Astrocyte of the spinal cord (primary cell): ENCODE data around the gene POLDIP3.

Experiments
- DNase-seq: peaks from one replicate; pipeline ENCODE4 v3.0.0; 2011; ENCODE audit warnings: low read depth, low spot score
- H3K4me3 ChIP-seq: 2 replicates; pipeline ENCODE4 v1.5.1; 2011; ENCODE audit warnings: low read depth, mild to moderate bottlenecking, low read length, moderate library complexity
- CTCF ChIP-seq: IDR thresholded peaks from 2 replicates; pipeline ENCODE4 v1.5.1; 2012; ENCODE audit warnings: low read depth, mild to moderate bottlenecking, low read length, inconsistent platforms
- in situ Hi-C: cut with HindIII; loops from 2 replicates; pipeline ENCODE4 v1.10.0; 2017; ENCODE audit warnings: low sequenced_read_pairs

POLDIP3 gene

DNA sequence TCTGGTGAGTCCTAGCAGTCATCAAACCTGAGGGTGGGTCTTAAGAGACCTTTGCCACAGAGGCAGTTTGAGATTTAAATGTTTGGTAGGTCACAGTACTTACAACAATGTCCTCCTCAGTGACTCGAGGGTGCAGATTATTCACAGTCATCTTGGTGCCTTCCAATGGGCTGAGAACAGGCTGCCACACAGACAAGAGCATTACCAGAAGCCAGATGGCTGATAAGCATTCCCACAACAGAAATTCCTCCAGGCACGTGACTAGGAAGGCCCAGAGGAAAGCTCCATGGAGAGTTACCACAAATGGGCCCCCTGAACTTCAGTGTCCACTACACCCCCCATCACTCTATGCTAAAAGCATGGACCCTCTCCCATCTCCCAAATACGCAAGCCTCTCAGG, 19.2 kb downstream of the POLDIP3 start:
- H3K4me3 ChIP-seq: no peak overlapping the region
- no peak for TF ChIP-seq CTCF
- no peak for DNase-seq
- in situ Hi-C loops: no loop called here

- DNase-seq: no peak
- H3K4me3 ChIP-seq: no peak overlapping the region
- TF ChIP-seq CTCF: no peak
- in situ Hi-C loops: no loop called here
Observed at GRCh38 chr22:42591987-42592386, 22.7 kb downstream of the POLDIP3 start.

GRCh38 chr22:42587588-42588175, 27.0 kb downstream of the POLDIP3 start:
- no peak overlapping the region for H3K4me3 ChIP-seq
- no peak for TF ChIP-seq CTCF
- no peak for DNase-seq
- in situ Hi-C loops: no loop called here

DNA sequence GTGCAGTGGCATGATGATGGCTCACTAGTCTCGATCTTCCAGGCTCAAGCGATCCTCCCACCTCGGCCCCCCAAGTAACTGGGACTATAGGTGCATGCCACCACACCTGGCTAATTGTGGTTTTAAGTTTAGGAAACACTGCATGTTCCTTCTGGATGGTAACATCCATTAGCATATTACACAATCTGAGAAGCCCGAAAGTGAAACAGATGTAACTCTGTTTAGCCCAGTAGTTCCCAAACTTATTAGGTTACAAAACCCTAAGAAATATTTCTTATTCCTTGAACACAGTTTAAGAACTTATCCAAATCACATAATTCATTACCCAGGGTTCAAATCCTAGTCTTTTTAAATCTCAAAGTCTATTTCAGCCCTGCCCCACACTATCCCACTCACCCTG, 28.3 kb downstream of the POLDIP3 start:
- in situ Hi-C loops: no loop called here
- no peak overlapping the region for H3K4me3 ChIP-seq
- TF ChIP-seq CTCF: no peak
- DNase-seq: no peak

DNA sequence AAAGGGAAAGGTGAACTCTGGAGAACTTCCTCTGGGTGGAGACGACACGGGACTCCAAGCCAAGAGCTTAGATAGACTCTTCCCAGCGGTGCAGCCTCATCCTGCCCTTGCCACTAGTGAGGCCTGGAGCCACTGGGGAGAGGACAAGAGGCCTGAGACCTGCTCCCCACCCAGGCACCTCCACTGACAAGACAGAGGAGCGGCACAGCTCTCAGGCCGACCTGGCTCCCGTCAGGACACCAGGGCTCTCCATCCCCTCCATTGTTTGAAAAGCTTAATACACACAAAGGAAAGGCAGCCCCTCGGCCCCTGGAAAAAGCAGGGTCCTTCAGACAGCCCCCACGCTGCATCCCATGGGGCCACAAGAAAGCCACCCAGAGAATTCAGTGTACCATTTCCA, 29.6 kb downstream of the POLDIP3 start:
- in situ Hi-C loops: no loop called here
- no peak for TF ChIP-seq CTCF
- no peak overlapping the region for H3K4me3 ChIP-seq
- DNase-seq: no peak

DNA sequence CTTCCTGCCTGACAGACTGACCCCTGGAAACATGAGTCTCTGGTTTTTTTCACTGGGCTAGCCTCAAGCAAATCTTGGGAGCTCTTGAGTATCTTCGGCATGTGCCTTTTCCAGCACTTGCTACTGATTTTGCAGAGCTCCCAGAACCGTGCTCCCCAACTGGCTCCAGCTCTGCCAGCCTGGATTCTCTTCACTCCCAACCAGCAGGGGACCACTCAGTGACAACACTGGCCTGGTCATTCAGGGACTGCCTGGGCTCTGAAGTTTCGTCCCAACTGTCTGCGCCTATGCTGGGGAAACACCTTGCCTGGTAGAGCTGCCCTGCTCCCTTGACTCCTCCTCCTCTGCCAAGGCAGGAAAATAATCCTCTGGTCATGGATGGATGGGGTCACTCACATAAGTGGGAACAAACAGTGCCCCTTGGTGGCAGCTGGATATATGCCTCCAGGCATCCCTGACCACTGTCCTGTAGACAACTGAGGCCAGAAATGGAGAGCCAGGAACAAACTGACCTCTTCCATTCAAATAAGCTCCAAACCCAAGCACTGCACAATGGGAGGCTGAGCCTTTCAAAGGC, 30.2 kb downstream of the POLDIP3 start:
- no peak for TF ChIP-seq CTCF
- DNase-seq: no peak
- H3K4me3 ChIP-seq: no peak overlapping the region
- in situ Hi-C loops: no loop called here

DNA sequence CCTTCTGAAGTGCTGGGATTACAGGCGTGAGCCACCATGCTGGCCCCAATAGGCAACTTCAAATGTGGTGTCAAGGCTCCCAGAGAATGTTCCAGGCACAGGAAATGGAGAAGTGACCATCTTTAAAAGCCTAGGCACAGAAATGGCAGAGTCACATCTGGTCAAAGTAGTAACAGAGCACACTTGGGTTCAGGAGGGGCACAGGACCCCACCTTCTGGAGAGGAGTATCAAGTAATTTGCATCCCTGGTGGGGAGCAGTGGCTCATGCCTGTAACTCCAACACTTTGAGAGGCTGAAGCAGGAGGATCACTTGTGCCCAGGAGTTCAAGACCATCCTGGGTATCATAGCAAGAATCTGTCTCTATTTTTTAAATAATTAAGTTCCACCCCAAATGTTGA, 31.7 kb downstream of the POLDIP3 start:
- in situ Hi-C loops: no loop called here
- no peak overlapping the region for H3K4me3 ChIP-seq
- no peak for TF ChIP-seq CTCF
- no peak for DNase-seq
